HEK293T (cell line): ENCODE measurements around the gene OGDH.

Experiments
- CTCF ChIA-PET: fragments of 350-600 bp; formaldehyde crosslinking; extraction: SDS; loops from one replicate; lab custom pipeline; 2021; ENCODE audit warnings: antibody characterized with exemption, inconsistent platforms; lab: Yijun Ruan, JAX
- POLR2A ChIA-PET: fragments of 350-600 bp; formaldehyde crosslinking; extraction: SDS; loops from one replicate; lab custom pipeline; 2020; ENCODE audit warnings: antibody characterized with exemption, inconsistent platforms; lab: Yijun Ruan, JAX
- DNase-seq: peaks from one replicate; pipeline ENCODE4 v3.0.0; 2012; ENCODE audit warnings: mixed read lengths; ENCODE audit errors: extremely low spot score
- ARNT ChIP-seq: fragments of 450-650 bp; IDR thresholded peaks from 2 replicates; pipeline ENCODE4 v1.6.1; 2017; ENCODE audit warnings: mild to moderate bottlenecking
- BHLHE40 ChIP-seq: fragments of 450-650 bp; IDR thresholded peaks from 2 replicates; pipeline ENCODE4 v1.6.1; 2016; ENCODE audit warnings: mild to moderate bottlenecking, moderate library complexity, borderline replicate concordance
- CTBP1 ChIP-seq: fragments of 450-650 bp; IDR thresholded peaks from 2 replicates; pipeline ENCODE4 v1.6.1; 2016; ENCODE audit warnings: borderline replicate concordance
- ELF4 ChIP-seq: fragments of 450-650 bp; IDR thresholded peaks from 2 replicates; pipeline ENCODE4 v1.6.1; 2017; ENCODE audit warnings: antibody characterized with exemption
- FOXA1 ChIP-seq: fragments of 450-650 bp; IDR thresholded peaks from 2 replicates; pipeline ENCODE4 v1.6.1; 2016; ENCODE audit warnings: mild to moderate bottlenecking
- FOXK2 ChIP-seq: fragments of 450-650 bp; IDR thresholded peaks from 2 replicates; pipeline ENCODE4 v1.6.1; 2016; ENCODE audit warnings: mild to moderate bottlenecking
- FOXM1 ChIP-seq: fragments of 450-650 bp; IDR thresholded peaks from 2 replicates; pipeline ENCODE4 v1.6.1; 2017; ENCODE audit warnings: mild to moderate bottlenecking, borderline replicate concordance
- HDGF ChIP-seq: fragments of 450-650 bp; IDR thresholded peaks from 2 replicates; pipeline ENCODE4 v1.6.1; 2017; ENCODE audit warnings: antibody characterized with exemption, borderline replicate concordance
- L3MBTL2 ChIP-seq: fragments of 450-650 bp; conservative IDR thresholded peaks from 2 replicates; pipeline ENCODE4 v1.6.1; 2016; ENCODE audit warnings: mild to moderate bottlenecking
- LEF1 ChIP-seq: fragments of 450-650 bp; IDR thresholded peaks from 2 replicates; pipeline ENCODE4 v1.6.1; 2017; ENCODE audit warnings: mild to moderate bottlenecking, borderline replicate concordance
- NFRKB ChIP-seq: fragments of 450-650 bp; IDR thresholded peaks from 2 replicates; pipeline ENCODE4 v1.6.1; 2016; ENCODE audit warnings: mild to moderate bottlenecking, moderate library complexity
- SP1 ChIP-seq: fragments of 450-650 bp; IDR thresholded peaks from 2 replicates; pipeline ENCODE4 v1.6.1; 2017
- SUZ12 ChIP-seq: fragments of 450-650 bp; IDR thresholded peaks from 2 replicates; pipeline ENCODE4 v1.6.1; 2016; ENCODE audit warnings: mild to moderate bottlenecking
- TARDBP ChIP-seq: fragments of 450-650 bp; IDR thresholded peaks from 2 replicates; pipeline ENCODE4 v1.6.1; 2016
- ZNF384 ChIP-seq: fragments of 450-650 bp; IDR thresholded peaks from 2 replicates; pipeline ENCODE4 v1.6.1; 2016
- TF ChIP-seq, protein P1 (sequence below): fragments of 450-650 bp; IDR thresholded peaks from 2 replicates; pipeline ENCODE4 v1.6.1; 2016

OGDH gene

GRCh38 chr7:44703921-44704320, 97.5 kb downstream of the OGDH start:
- POLR2A ChIA-PET: no interaction called here
- TF ChIP-seq HDGF: no peak
- no peak for DNase-seq
- CTCF ChIA-PET: no interaction called here

GRCh38 chr7:44705434-44705833, 99.0 kb downstream of the OGDH start:
- ChIA-PET CTCF (no interaction called here), POLR2A (no interaction called here)
- TF ChIP-seq BHLHE40: no peak
- TF ChIP-seq, protein P1, sequence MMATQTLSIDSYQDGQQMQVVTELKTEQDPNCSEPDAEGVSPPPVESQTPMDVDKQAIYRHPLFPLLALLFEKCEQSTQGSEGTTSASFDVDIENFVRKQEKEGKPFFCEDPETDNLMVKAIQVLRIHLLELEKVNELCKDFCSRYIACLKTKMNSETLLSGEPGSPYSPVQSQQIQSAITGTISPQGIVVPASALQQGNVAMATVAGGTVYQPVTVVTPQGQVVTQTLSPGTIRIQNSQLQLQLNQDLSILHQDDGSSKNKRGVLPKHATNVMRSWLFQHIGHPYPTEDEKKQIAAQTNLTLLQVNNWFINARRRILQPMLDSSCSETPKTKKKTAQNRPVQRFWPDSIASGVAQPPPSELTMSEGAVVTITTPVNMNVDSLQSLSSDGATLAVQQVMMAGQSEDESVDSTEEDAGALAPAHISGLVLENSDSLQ: no peak
- TF ChIP-seq FOXM1: no peak
- no peak for TF ChIP-seq SUZ12
- no peak for TF ChIP-seq NFRKB
- no peak for TF ChIP-seq LEF1
- TF ChIP-seq SP1: no peak
- no peak for TF ChIP-seq TARDBP
- no peak for TF ChIP-seq CTBP1
- TF ChIP-seq ARNT: no peak
- no peak for TF ChIP-seq FOXA1
- no peak for TF ChIP-seq L3MBTL2
- TF ChIP-seq HDGF: no peak
- TF ChIP-seq ELF4: no peak
- TF ChIP-seq FOXK2: no peak
- TF ChIP-seq ZNF384: no peak
- DNase-seq: no peak

DNA sequence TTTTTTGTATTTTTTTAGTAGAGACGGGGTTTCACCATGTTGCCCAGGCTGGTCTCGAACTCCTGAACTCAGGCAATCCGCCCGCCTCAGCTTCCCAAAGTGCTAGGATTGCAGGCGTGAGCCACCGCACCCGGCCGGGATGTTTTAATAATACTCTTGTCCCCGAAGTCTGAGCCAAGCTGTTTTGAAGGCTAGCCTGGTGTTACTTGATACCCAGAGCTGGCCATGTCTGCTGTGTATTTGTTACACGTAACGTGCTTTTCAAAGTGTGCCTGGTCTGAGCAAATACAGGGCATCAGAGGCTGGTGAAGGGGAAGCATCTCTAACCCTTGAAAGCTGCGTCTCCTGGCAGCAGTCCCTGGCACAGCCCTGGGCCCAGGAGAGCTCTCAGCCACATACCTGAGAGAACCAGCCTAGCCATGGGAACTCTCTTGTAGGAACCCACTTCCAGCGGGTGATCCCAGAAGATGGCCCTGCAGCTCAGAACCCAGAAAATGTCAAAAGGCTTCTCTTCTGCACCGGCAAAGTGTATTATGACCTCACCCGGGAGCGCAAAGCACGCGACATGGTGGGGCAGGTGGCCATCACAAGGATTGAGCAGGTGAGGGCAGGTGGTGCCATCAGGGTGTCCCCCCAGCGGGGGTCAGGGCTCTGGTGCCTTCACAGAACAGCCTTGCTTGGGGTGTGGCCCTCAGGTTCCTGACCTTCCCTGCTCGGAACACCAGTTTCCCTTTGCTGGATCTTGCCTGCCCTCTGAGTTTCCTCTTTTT, 100.5 kb downstream of the OGDH start:
- ChIA-PET CTCF (no interaction called here), POLR2A (no interaction called here)
- TF ChIP-seq ARNT: no peak
- TF ChIP-seq FOXM1: no peak
- TF ChIP-seq SUZ12: no peak
- TF ChIP-seq CTBP1: no peak
- TF ChIP-seq SP1: no peak
- no peak for TF ChIP-seq LEF1
- no peak for TF ChIP-seq BHLHE40
- no peak for TF ChIP-seq NFRKB
- TF ChIP-seq FOXK2: no peak
- DNase-seq: no peak

GRCh38 chr7:44707558-44708230, 101.3 kb downstream of the OGDH start:
- no peak for DNase-seq
- TF ChIP-seq NFRKB (no peak), ELF4 (no peak), FOXM1 (no peak), HDGF (no peak), SP1 (no peak), TARDBP (no peak), FOXA1 (no peak), ZNF384 (no peak), BHLHE40 (no peak), CTBP1 (no peak), L3MBTL2 (no peak), FOXK2 (no peak)
- TF ChIP-seq, protein P1: no peak
- POLR2A ChIA-PET: no interaction called here
- CTCF ChIA-PET: no interaction called here

GRCh38 chr7:44709011-44709915, 102.8 kb downstream of the OGDH start:
- DNase-seq: no peak
- ChIA-PET POLR2A (no interaction called here), CTCF (no interaction called here)
- TF ChIP-seq HDGF (no peak), NFRKB (no peak)

GRCh38 chr7:44709945-44710596, 103.6 kb downstream of the OGDH start:
- TF ChIP-seq ELF4 (no peak), FOXK2 (no peak), FOXA1 (no peak), SP1 (no peak), ARNT (no peak), L3MBTL2 (no peak), TARDBP (no peak), CTBP1 (no peak), BHLHE40 (no peak), HDGF (no peak), NFRKB (no peak), ZNF384 (no peak), FOXM1 (no peak), LEF1 (no peak), SUZ12 (no peak)
- TF ChIP-seq, protein P1: no peak
- ChIA-PET POLR2A (no interaction called here), CTCF (no interaction called here)
- DNase-seq: no peak
